Fibroblast of skin of right biceps (primary cell): ENCODE results near the gene SEC22B.
"Not testable (repeated sequence)": the region's sequence is repeated elsewhere in the genome, so short reads cannot be mapped to it uniquely, and the experiment has no call there.

Experiments used
- DNase-seq: peaks from one replicate; pipeline ENCODE4 v3.0.0-alpha.2; 2013

SEC22B gene

GRCh38 chr1:120112212-120112611 is 64.1 kb downstream of the SEC22B start:
- DNase-seq = peak; percentile 10

DNA sequence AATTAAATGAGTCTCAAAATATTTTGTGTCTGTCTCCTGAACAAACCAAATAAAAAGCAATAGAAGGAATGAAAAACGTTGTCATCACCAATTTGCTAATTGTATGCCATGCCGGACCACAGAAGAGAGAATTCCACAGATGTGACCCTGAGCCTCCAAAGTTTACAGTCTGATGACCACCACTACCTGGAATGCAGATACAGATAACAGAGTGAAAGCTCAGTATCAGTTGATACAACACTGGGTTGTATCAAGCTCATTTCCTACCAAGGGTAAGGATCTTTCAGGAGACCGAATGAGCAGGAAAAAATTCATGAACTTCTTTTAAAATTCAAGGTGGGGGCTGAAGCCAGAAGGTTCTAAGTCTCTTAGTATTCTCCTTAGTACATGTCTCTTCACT is 64.5 kb downstream of the SEC22B start:
- not testable (repeated sequence) for DNase-seq

- not testable (repeated sequence) for DNase-seq
Observed at GRCh38 chr1:120111008-120111407, 65.3 kb downstream of the SEC22B start.

DNA sequence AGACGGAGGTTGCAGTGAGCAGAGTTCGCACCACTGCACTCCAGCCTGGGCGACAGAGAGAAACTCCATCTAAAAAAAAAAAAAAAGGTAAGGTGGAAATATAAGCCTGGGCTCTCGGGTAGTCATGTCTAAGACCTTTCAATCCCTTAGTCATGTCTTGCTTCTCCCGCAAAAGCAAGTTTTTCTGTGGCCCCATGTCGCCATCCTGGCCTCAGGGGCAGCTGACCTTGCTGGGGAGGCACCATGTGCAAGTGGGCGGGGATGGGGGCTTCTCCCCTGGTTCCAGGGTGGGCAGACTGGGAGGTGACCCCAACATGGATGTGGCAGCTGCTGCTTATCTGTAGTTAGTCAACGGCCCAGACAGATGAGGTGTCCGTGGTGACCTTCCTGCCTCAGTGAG is 66.7 kb downstream of the SEC22B start:
- not testable (repeated sequence) for DNase-seq

DNA sequence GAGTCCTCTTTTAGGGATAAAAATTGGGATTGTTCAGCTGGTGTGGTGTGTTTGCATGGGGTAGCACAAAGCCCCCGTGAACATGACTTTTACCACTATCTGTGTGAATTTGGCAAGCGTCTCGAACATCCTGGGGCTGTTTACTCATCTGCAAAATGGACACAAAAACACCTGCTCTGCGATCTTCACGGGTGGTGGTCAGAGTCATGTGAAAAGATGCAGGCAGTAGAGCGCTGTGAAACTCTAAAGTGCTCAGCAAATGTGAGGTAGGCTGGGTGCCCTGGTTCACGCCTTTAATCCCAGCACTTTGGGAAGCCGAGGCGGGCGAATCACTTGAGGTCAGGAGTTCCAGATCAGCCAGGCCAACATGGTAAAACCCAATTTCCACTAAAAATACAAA is 67.1 kb downstream of the SEC22B start:
- not testable (repeated sequence) for DNase-seq

GRCh38 chr1:120105288-120105687 is 71.0 kb downstream of the SEC22B start:
- DNase-seq = not testable (repeated sequence)

DNA sequence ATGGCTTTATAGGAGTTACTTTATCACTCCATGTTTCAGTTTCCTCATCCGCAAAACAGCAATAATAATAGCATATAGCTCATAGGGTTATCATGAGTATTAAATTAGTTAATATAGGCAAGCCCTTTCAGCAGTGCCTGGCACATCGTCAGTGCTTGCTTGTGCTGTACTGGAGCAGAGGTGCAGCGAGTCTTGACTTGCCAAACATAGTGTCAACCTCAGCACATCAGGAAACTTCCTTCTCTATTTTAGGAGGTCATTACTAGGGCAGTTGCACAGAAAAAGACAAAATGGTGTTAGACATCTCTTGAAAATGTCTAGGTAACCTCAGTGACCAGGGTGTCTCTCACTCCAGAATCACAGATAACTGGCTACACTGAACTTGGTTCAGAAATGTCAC is 72.6 kb downstream of the SEC22B start:
- not testable (repeated sequence) for DNase-seq

DNA sequence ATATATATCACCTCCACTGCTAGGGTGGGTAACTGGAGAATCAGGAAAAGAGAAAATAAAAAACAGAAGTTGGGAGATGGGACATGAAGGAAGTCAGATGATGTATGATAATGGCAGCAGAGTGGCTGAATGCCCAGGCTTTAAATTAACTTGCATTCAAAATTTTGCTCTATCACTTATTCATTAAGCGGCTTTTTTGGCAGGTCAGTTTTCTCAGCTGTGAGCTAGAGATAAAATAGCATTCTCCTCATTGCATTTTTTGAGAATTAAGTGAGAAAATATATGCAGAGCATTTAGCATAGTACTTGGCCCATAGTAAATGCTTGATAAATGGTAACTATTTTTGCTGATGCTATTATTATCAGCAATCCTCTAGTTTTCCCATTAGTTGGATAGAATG is 74.7 kb downstream of the SEC22B start:
- DNase-seq = not testable (repeated sequence)
